HepG2 (cell line): ENCODE results near the gene GAD1.

Source experiments
- FOSL2 ChIP-seq: sonication (generic); formaldehyde crosslinking; IDR thresholded peaks from 2 replicates; pipeline ENCODE4 v1.4.0; 2020; ENCODE audit warnings: missing genetic modification reagents
- FOXK2 ChIP-seq: fragments of 450-650 bp; IDR thresholded peaks from 2 replicates; pipeline ENCODE4 v1.6.1; 2016
- RNF2 ChIP-seq: fragments of 450-650 bp; conservative IDR thresholded peaks from 2 replicates; pipeline ENCODE4 v1.6.1; 2016; ENCODE audit warnings: low read depth
- SP1 ChIP-seq, 2 experiments: fragments of 450-650 bp in 1 of 2; sonication (generic) in 1 of 2; formaldehyde crosslinking in 1 of 2; IDR thresholded peaks; 2 replicates each; pipeline versions ENCODE4 v1.4.0 to v1.6.1; 2016 to 2020; ENCODE audit warnings: missing genetic modification reagents in 1 of 2
- TCF7 ChIP-seq: sonication (generic); IDR thresholded peaks from 2 replicates; pipeline ENCODE4 v1.6.1; 2016; ENCODE audit warnings: antibody characterized with exemption, low read depth
- ZNF556 ChIP-seq: sonication (generic); formaldehyde crosslinking; IDR thresholded peaks from 2 replicates; pipeline ENCODE4 v1.4.0; 2020; ENCODE audit warnings: mild to moderate bottlenecking, missing genetic modification reagents, borderline replicate concordance

DNA sequence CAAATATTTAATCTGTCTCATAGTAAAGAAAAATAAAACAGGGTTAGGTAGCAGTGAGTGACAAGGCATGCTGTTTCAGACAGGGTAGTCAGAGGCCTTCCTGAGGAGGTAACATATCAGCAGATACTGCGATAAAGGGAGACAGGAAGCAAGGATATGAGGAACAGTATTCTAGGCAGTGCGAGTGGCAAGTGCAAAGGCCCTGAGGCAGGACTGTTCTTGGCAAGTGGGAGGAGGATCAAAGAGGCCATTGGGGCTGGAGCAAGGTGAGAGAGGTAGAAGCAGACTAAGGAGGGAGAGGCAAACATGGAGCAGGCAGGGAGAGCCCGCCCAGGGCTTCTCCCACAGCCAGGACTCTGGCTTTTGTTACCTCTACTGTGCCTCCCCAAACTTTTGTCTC lies 33.6 kb downstream of the GAD1 start:
- TF ChIP-seq RNF2 (no peak), ZNF556 (CRISPR knock-in tag) (no peak), FOSL2 (CRISPR knock-in tag) (no peak), TCF7 (no peak), FOXK2 (no peak), SP1 (IDR thresholded peaks at IDR 0.05) (no peak), SP1 (CRISPR knock-in tag; IDR thresholded peaks at IDR 0.05) (no peak)
